Measurements from ENCODE around the gene CRB3. TPM values are rescaled to one million over a fixed set of nuclear protein-coding genes. Genes with fewer than 3 reads are reported as not detected.

The CRB3 gene
- total RNA-seq, 2 experiments from 2014 or later, result 1.6 to 2.4 TPM

- no peaks in the 10 kb centered on the region for H3K27me3 Mint-ChIP-seq
- peak overlapping the region; percentile 88 for H3K27ac Mint-ChIP-seq
- H3K4me1 Mint-ChIP-seq (ENCODE audit: low read depth), result peaks cover 21% of the 10 kb centered on the region
- peaks cover 8% of the 10 kb centered on the region for H3K9me3 Mint-ChIP-seq
- POLR2A ChIA-PET, result interaction anchor here (1.1 kb wide), 1 partner anchor 21 kb away, joined by 3 read pairs; the partner anchor contains the start of gene DENND1C
- CTCF ChIA-PET, result interaction anchor here (0.6 kb wide), 1 partner anchor 61 kb away, joined by 4 read pairs; no protein-coding TSS in a partner anchor
- H3K36me3 Mint-ChIP-seq, result peaks cover 11% of the 10 kb centered on the region
- peak; percentile 98 for DNase-seq
- peak overlapping the region; percentile 91 for H3K4me3 Mint-ChIP-seq
- intact Hi-C loops (cut with micrococcal nuclease), result loop anchor here (1.0 to 5.0 kb wide), 6 partner anchors 21 to 261 kb away; partner anchors contain the start of genes DENND1C and GTF2F1
Measured at GRCh38 chr19:6460099-6460884, 3.8 kb upstream of the CRB3 start.

GRCh38 chr19:6465006-6465405 is 935 bp downstream of the CRB3 start:
- ChIA-PET CTCF (interaction anchor here (1.2 kb wide), 1 partner anchor 16 kb away, joined by 3 read pairs; the partner anchor contains the start of gene DENND1C), POLR2A (no interaction called here)
- Mint-ChIP-seq H3K4me3 (no peak overlapping the region), H3K9me3 (no peaks in the 10 kb centered on the region), H3K27ac (no peak overlapping the region), H3K4me1 (ENCODE audit: low read depth) (peaks cover 12% of the 10 kb centered on the region), H3K36me3 (peaks cover 9% of the 10 kb centered on the region), H3K27me3 (no peaks in the 10 kb centered on the region)
- DNase-seq, result no peak
- intact Hi-C loops (cut with micrococcal nuclease), result no loop called here

GRCh38 chr19:6465663-6466062 is 1.6 kb downstream of the CRB3 start:
- H3K4me3 Mint-ChIP-seq, result no peak overlapping the region
- intact Hi-C loops (cut with micrococcal nuclease), result no loop called here
- no peak for DNase-seq
- no peak overlapping the region for H3K27ac Mint-ChIP-seq
- H3K27me3 Mint-ChIP-seq, result no peaks in the 10 kb centered on the region
- H3K36me3 Mint-ChIP-seq, result peaks cover 13% of the 10 kb centered on the region
- no peaks in the 10 kb centered on the region for H3K9me3 Mint-ChIP-seq
- POLR2A ChIA-PET, result no interaction called here
- peaks cover 9% of the 10 kb centered on the region for H3K4me1 Mint-ChIP-seq (ENCODE audit: low read depth)
- CTCF ChIA-PET, result interaction anchor here (1.2 kb wide), 1 partner anchor 16 kb away, joined by 3 read pairs; the partner anchor contains the start of gene DENND1C

- peaks cover 15% of the 10 kb centered on the region for H3K36me3 Mint-ChIP-seq
- ChIA-PET CTCF (no interaction called here), POLR2A (no interaction called here)
- no peak for DNase-seq
- H3K27me3 Mint-ChIP-seq, result no peaks in the 10 kb centered on the region
- H3K4me3 Mint-ChIP-seq, result no peak overlapping the region
- no peaks in the 10 kb centered on the region for H3K9me3 Mint-ChIP-seq
- intact Hi-C loops (cut with micrococcal nuclease), result no loop called here
- peaks cover 9% of the 10 kb centered on the region for H3K4me1 Mint-ChIP-seq (ENCODE audit: low read depth)
- no peak overlapping the region for H3K27ac Mint-ChIP-seq
Measured at GRCh38 chr19:6466526-6467248, 2.6 kb downstream of the CRB3 start.

- intact Hi-C loops (cut with micrococcal nuclease), result no loop called here
- POLR2A ChIA-PET, result no interaction called here
- Mint-ChIP-seq H3K27me3 (no peaks in the 10 kb centered on the region), H3K36me3 (peaks cover 15% of the 10 kb centered on the region), H3K4me3 (no peak overlapping the region), H3K4me1 (ENCODE audit: low read depth) (peaks cover 9% of the 10 kb centered on the region), H3K27ac (no peak overlapping the region), H3K9me3 (no peaks in the 10 kb centered on the region)
- DNase-seq, result no peak
- CTCF ChIA-PET, result no interaction called here
Measured at GRCh38 chr19:6467384-6467783, 3.3 kb downstream of the CRB3 start.

GRCh38 chr19:6470173-6470572 is 6.1 kb downstream of the CRB3 start:
- Mint-ChIP-seq H3K27me3 (no peaks in the 10 kb centered on the region), H3K36me3 (peaks cover 18% of the 10 kb centered on the region), H3K4me3 (no peak overlapping the region), H3K9me3 (no peaks in the 10 kb centered on the region), H3K4me1 (ENCODE audit: low read depth) (peaks cover 5% of the 10 kb centered on the region), H3K27ac (no peak overlapping the region)
- POLR2A ChIA-PET, result no interaction called here
- CTCF ChIA-PET, result no interaction called here
- intact Hi-C loops (cut with micrococcal nuclease), result no loop called here
- DNase-seq, result no peak

GRCh38 chr19:6471076-6471475 is 7.0 kb downstream of the CRB3 start:
- intact Hi-C loops (cut with micrococcal nuclease), result no loop called here
- CTCF ChIA-PET, result no interaction called here
- no peak for DNase-seq
- H3K4me3 Mint-ChIP-seq, result no peak overlapping the region
- no peaks in the 10 kb centered on the region for H3K9me3 Mint-ChIP-seq
- no peaks in the 10 kb centered on the region for H3K27me3 Mint-ChIP-seq
- POLR2A ChIA-PET, result no interaction called here
- no peak overlapping the region for H3K27ac Mint-ChIP-seq
- peaks cover 5% of the 10 kb centered on the region for H3K4me1 Mint-ChIP-seq (ENCODE audit: low read depth)
- H3K36me3 Mint-ChIP-seq, result peaks cover 20% of the 10 kb centered on the region

- intact Hi-C loops (cut with micrococcal nuclease), result no loop called here
- CTCF ChIA-PET, result interaction anchor here (0.9 kb wide), 1 partner anchor 9 kb away, joined by 3 read pairs; the partner anchor contains the start of gene DENND1C
- Mint-ChIP-seq H3K4me1 (ENCODE audit: low read depth) (peaks cover 5% of the 10 kb centered on the region), H3K27ac (no peak overlapping the region), H3K27me3 (no peaks in the 10 kb centered on the region), H3K4me3 (no peak overlapping the region), H3K36me3 (peaks cover 26% of the 10 kb centered on the region), H3K9me3 (no peaks in the 10 kb centered on the region)
- POLR2A ChIA-PET, result interaction anchor here (0.6 kb wide), 1 partner anchor 112 kb away, joined by 3 read pairs; the partner anchor contains the start of gene CLPP
- no peak for DNase-seq
Measured at GRCh38 chr19:6472713-6473112, 8.6 kb downstream of the CRB3 start.

GRCh38 chr19:6473647-6474046 is 9.6 kb downstream of the CRB3 start:
- Mint-ChIP-seq H3K36me3 (peaks cover 21% of the 10 kb centered on the region), H3K27me3 (no peaks in the 10 kb centered on the region), H3K4me1 (ENCODE audit: low read depth) (peaks cover 5% of the 10 kb centered on the region), H3K9me3 (no peaks in the 10 kb centered on the region), H3K27ac (no peak overlapping the region), H3K4me3 (no peak overlapping the region)
- CTCF ChIA-PET, result interaction anchor here (0.9 kb wide), 1 partner anchor 8 kb away, joined by 3 read pairs; the partner anchor contains the start of gene DENND1C
- DNase-seq, result no peak
- POLR2A ChIA-PET, result no interaction called here
- intact Hi-C loops (cut with micrococcal nuclease), result no loop called here

GRCh38 chr19:6475321-6476108 is 11.4 kb downstream of the CRB3 start:
- Mint-ChIP-seq H3K4me1 (ENCODE audit: low read depth) (peaks cover 14% of the 10 kb centered on the region), H3K27ac (no peak overlapping the region), H3K4me3 (no peak overlapping the region), H3K27me3 (no peaks in the 10 kb centered on the region), H3K36me3 (peaks cover 14% of the 10 kb centered on the region), H3K9me3 (no peaks in the 10 kb centered on the region)
- POLR2A ChIA-PET, result interaction anchor here (1.4 kb wide), 1 partner anchor 51 kb away, joined by 3 read pairs; the partner anchor contains the start of gene KHSRP
- intact Hi-C loops (cut with micrococcal nuclease), result no loop called here
- CTCF ChIA-PET, result no interaction called here
- no peak for DNase-seq

GRCh38 chr19:6476155-6476895 is 12.3 kb downstream of the CRB3 start:
- Mint-ChIP-seq H3K9me3 (no peaks in the 10 kb centered on the region), H3K4me3 (no peak overlapping the region), H3K36me3 (peaks cover 13% of the 10 kb centered on the region), H3K27me3 (no peaks in the 10 kb centered on the region), H3K4me1 (ENCODE audit: low read depth) (peaks cover 22% of the 10 kb centered on the region), H3K27ac (no peak overlapping the region)
- POLR2A ChIA-PET, result interaction anchor here (1.4 kb wide), 1 partner anchor 52 kb away, joined by 3 read pairs; the partner anchor contains the start of gene KHSRP
- intact Hi-C loops (cut with micrococcal nuclease), result no loop called here
- peak; percentile 73 for DNase-seq
- CTCF ChIA-PET, result no interaction called here
